H1 (cell line): Measurements from ENCODE around the gene TTC21A. TPM values are rescaled to one million over a fixed set of nuclear protein-coding genes. Genes with fewer than 3 reads are reported as not detected.

ENCODE experiments used
- CTCF ChIA-PET: fragments of 300-600 bp; sonication (Branson Sonifier 250); formaldehyde crosslinking; loops from one replicate; lab custom pipeline; 2021; ENCODE audit not compliant: partially characterized antibody; lab: Charles Lee
- POLR2A ChIA-PET: fragments of 300-600 bp; sonication (Branson Sonifier 250); formaldehyde crosslinking; loops from one replicate; lab custom pipeline; 2021; ENCODE audit warnings: inconsistent platforms; ENCODE audit not compliant: partially characterized antibody; lab: Charles Lee
- DNase-seq, 2 experiments: peaks; one replicate each; pipeline versions ENCODE4 v3.0.0 to v3.0.0-alpha.2; 2010 to 2022; ENCODE audit warnings: low spot score in 2 of 2, low read depth in 1 of 2, mixed read lengths in 1 of 2
- FAIRE-seq: peaks from 2 replicates; lab custom pipeline; 2011; peaks lifted over from hg19 to GRCh38; lab: Jason Lieb, UNC
- H2AFZ ChIP-seq: 2 replicates; pipeline ENCODE4 v1.8.1; 2012; ENCODE audit warnings: low read length, inconsistent platforms
- H2AK5ac ChIP-seq: 2 replicates; pipeline ENCODE4 v1.6.1; 2013; ENCODE audit warnings: low read depth, low read length
- H2BK120ac ChIP-seq: replicated peaks from 2 replicates; pipeline ENCODE3; 2013; ENCODE audit warnings: low read depth, low read length, inconsistent platforms
- H2BK12ac ChIP-seq: 2 replicates; pipeline ENCODE4 v1.6.1; 2013; ENCODE audit warnings: low read depth, low read length
- H2BK15ac ChIP-seq: 2 replicates; pipeline ENCODE4 v1.6.1; 2013; ENCODE audit warnings: low read length
- H2BK20ac ChIP-seq: 2 replicates; pipeline ENCODE4 v1.6.1; 2013; ENCODE audit warnings: low read length
- H2BK5ac ChIP-seq: 2 replicates; pipeline ENCODE4 v1.6.1; 2013; ENCODE audit warnings: low read depth, low read length
- H3K14ac ChIP-seq: 2 replicates; pipeline ENCODE4 v1.6.1; 2013; ENCODE audit warnings: inconsistent platforms; ENCODE audit not compliant: insufficient read length
- H3K18ac ChIP-seq: 2 replicates; pipeline ENCODE4 v1.6.1; 2013; ENCODE audit warnings: low read length; ENCODE audit errors: extremely low read depth
- H3K23ac ChIP-seq: 2 replicates; pipeline ENCODE4 v1.6.1; 2013; ENCODE audit warnings: inconsistent platforms; ENCODE audit not compliant: insufficient read length
- H3K23me2 ChIP-seq: 2 replicates; pipeline ENCODE4 v1.6.1; 2013; ENCODE audit warnings: low read depth, low read length
- H3K27ac ChIP-seq: 2 replicates; pipeline ENCODE4 v1.6.1; 2011; ENCODE audit warnings: low read depth, low read length, inconsistent platforms
- H3K27me3 ChIP-seq, 4 experiments: replicated peaks in 1 of 4; 1 replicate in 1 of 4; 2 replicates in 3 of 4; pipeline versions ENCODE4 v1.6.1 to v1.8.1; 2011 to 2013; ENCODE audit warnings: low read length in 3 of 4, mild to moderate bottlenecking in 3 of 4, inconsistent platforms in 2 of 4, mixed read lengths in 2 of 4, moderate library complexity in 1 of 4; ENCODE audit not compliant: control insufficient read depth in 3 of 4, insufficient read depth in 3 of 4; ENCODE audit errors: extremely low read depth in 1 of 4
- H3K36me3 ChIP-seq, 4 experiments: 2 replicates each; pipeline versions ENCODE4 v1.6.1 to v1.8.1; 2011 to 2013; ENCODE audit warnings: mild to moderate bottlenecking in 4 of 4, low read length in 3 of 4, moderate library complexity in 2 of 4, control low read depth in 1 of 4, inconsistent platforms in 1 of 4; ENCODE audit not compliant: insufficient read depth in 4 of 4, control insufficient read depth in 2 of 4
- H3K4ac ChIP-seq: replicated peaks from 2 replicates; pipeline ENCODE3; 2013; ENCODE audit warnings: low read length, low read depth, mixed read lengths, inconsistent platforms; ENCODE audit not compliant: insufficient read length
- H3K4me1 ChIP-seq, 4 experiments: replicated peaks in 1 of 4; 1 replicate in 1 of 4; 2 replicates in 3 of 4; pipeline versions ENCODE4 v1.6.1 to v1.8.1; 2011 to 2013; ENCODE audit warnings: low read length in 3 of 4, inconsistent platforms in 2 of 4, mixed read lengths in 1 of 4; ENCODE audit not compliant: insufficient read depth in 4 of 4, control insufficient read depth in 3 of 4
- H3K4me2 ChIP-seq, 2 experiments: 2 replicates each; pipeline versions ENCODE4 v1.6.1 to v1.8.1; 2011 to 2013; ENCODE audit warnings: low read depth in 2 of 2, low read length in 2 of 2, control low read depth in 1 of 2, inconsistent platforms in 1 of 2, mild to moderate bottlenecking in 1 of 2; ENCODE audit not compliant: insufficient read depth in 1 of 2
- H3K4me3 ChIP-seq, 4 experiments: fragments of 200-600, 300-600 bp in 1 of 4; sonication (generic), shearing (Covaris generic), sonication (Bioruptor Twin) in 1 of 4; 2 replicates each; pipeline versions ENCODE4 v1.5.1 to v1.8.1; 2011 to 2016; ENCODE audit warnings: low read length in 4 of 4, low read depth in 3 of 4, control low read depth in 2 of 4, inconsistent platforms in 2 of 4, mild to moderate bottlenecking in 2 of 4, mixed read lengths in 1 of 4, moderate library complexity in 1 of 4; ENCODE audit not compliant: insufficient read depth in 2 of 4; ENCODE audit errors: extremely low read depth in 1 of 4
- H3K56ac ChIP-seq: replicated peaks from 2 replicates; pipeline ENCODE3; 2013; ENCODE audit warnings: low read depth, mild to moderate bottlenecking, mixed read lengths, low read length, inconsistent platforms; ENCODE audit not compliant: insufficient read length
- H3K79me1 ChIP-seq: 2 replicates; pipeline ENCODE4 v1.6.1; 2013; ENCODE audit warnings: low read depth, low read length, control low read depth
- H3K79me2 ChIP-seq, 2 experiments: 2 replicates each; pipeline versions ENCODE4 v1.6.1 to v1.8.1; 2012 to 2013; ENCODE audit warnings: low read length in 2 of 2, mild to moderate bottlenecking in 2 of 2, inconsistent platforms in 1 of 2; ENCODE audit not compliant: insufficient read depth in 2 of 2, control insufficient read depth in 1 of 2
- H3K9ac ChIP-seq, 4 experiments: replicated peaks in 1 of 4; 1 replicate in 1 of 4; 2 replicates in 3 of 4; pipeline versions ENCODE4 v1.6.1 to v1.8.1; 2011 to 2013; ENCODE audit warnings: low read depth in 3 of 4, low read length in 3 of 4, control low read depth in 2 of 4, mild to moderate bottlenecking in 2 of 4, moderate library complexity in 2 of 4, inconsistent platforms in 1 of 4; ENCODE audit errors: extremely low read depth in 1 of 4
- H3K9me3 ChIP-seq, 2 experiments: 2 replicates each; pipeline versions ENCODE4 v1.6.1 to v1.8.1; 2012 to 2013; ENCODE audit warnings: mild to moderate bottlenecking in 2 of 2, moderate library complexity in 2 of 2, control low read depth in 1 of 2, inconsistent platforms in 1 of 2, low read depth in 1 of 2, low read length in 1 of 2, mixed read lengths in 1 of 2; ENCODE audit not compliant: insufficient read depth in 2 of 2
- H4K20me1 ChIP-seq, 2 experiments: replicated peaks in 1 of 2; 2 replicates each; pipeline versions ENCODE3 to v1.8.1; 2011 to 2013; ENCODE audit warnings: inconsistent platforms in 2 of 2, low read length in 2 of 2, mild to moderate bottlenecking in 1 of 2; ENCODE audit not compliant: insufficient read depth in 2 of 2, control insufficient read depth in 1 of 2
- H4K5ac ChIP-seq: 2 replicates; pipeline ENCODE4 v1.6.1; 2013; ENCODE audit warnings: low read length, low read depth, mixed read lengths, inconsistent platforms; ENCODE audit not compliant: insufficient read length
- H4K8ac ChIP-seq: 2 replicates; pipeline ENCODE4 v1.8.0; 2013; ENCODE audit warnings: mild to moderate bottlenecking, moderate library complexity, low read length, inconsistent platforms; ENCODE audit not compliant: insufficient read depth; ENCODE audit errors: extremely low read depth
- H4K91ac ChIP-seq: replicated peaks from 2 replicates; pipeline ENCODE3; 2013; ENCODE audit warnings: low read length, mixed read lengths, inconsistent platforms; ENCODE audit not compliant: insufficient read length
- BACH1 ChIP-seq: IDR thresholded peaks from 2 replicates; pipeline ENCODE4 v1.6.1; 2012; ENCODE audit warnings: low read length, improper control_type of control experiment
- BRCA1 ChIP-seq: IDR thresholded peaks from 2 replicates; pipeline ENCODE4 v1.6.1; 2012; ENCODE audit warnings: low read depth, low read length, improper control_type of control experiment
- GTF2F1 ChIP-seq: IDR thresholded peaks from 2 replicates; pipeline ENCODE4 v1.6.1; 2012; ENCODE audit warnings: low read depth, low read length, improper control_type of control experiment, borderline replicate concordance
- NRF1 ChIP-seq: IDR thresholded peaks from 2 replicates; pipeline ENCODE4 v1.6.1; 2011; ENCODE audit warnings: mild to moderate bottlenecking, low read depth, low read length, improper control_type of control experiment
- RNF2 ChIP-seq: fragments of 200-900, 300-1000 bp; sonication (generic); IDR thresholded peaks from 2 replicates; pipeline ENCODE4 v1.7.1; 2016; ENCODE audit warnings: borderline replicate concordance, low read depth, mild to moderate bottlenecking, antibody characterized with exemption, low read length; ENCODE audit not compliant: poor library complexity, severe bottlenecking; ENCODE audit errors: missing control alignments
- RXRA ChIP-seq: IDR thresholded peaks from 2 replicates; pipeline ENCODE4 v1.6.1; 2011; ENCODE audit warnings: low read depth, mild to moderate bottlenecking, low read length, moderate library complexity; ENCODE audit not compliant: insufficient read depth
- SIRT6 ChIP-seq: IDR thresholded peaks from one replicate; pipeline ENCODE4 v1.7.1; 2012; ENCODE audit warnings: low read length, inconsistent platforms
- SP1 ChIP-seq: IDR thresholded peaks from 2 replicates; pipeline ENCODE4 v1.6.1; 2011; ENCODE audit warnings: low read depth, low read length
- TAF7 ChIP-seq: optimal IDR thresholded peaks from 2 replicates; pipeline ENCODE3; 2011; ENCODE audit warnings: low read depth, mild to moderate bottlenecking, inconsistent platforms, low read length, moderate library complexity, borderline replicate concordance
- TBP ChIP-seq: IDR thresholded peaks from 2 replicates; pipeline ENCODE4 v1.6.1; 2011; ENCODE audit warnings: low read depth, low read length, improper control_type of control experiment
- WGBS, 2 experiments: shearing (Covaris generic) in 1 of 2; methylation state at CpG; one replicate each; pipeline versions ENCODE4 v1.1.6 to v1.1.7; 2013 to 2015; ENCODE audit warnings: low lambda C conversion rate in 2 of 2, mixed read lengths in 2 of 2, inconsistent platforms in 1 of 2, low coverage in 1 of 2, missing lambda C conversion rate in 1 of 2; ENCODE audit not compliant: insufficient replicate concordance in 2 of 2, insufficient coverage in 1 of 2, insufficient read length in 1 of 2; ENCODE audit errors: extremely low coverage in 1 of 2, missing lambda C conversion rate in 1 of 2; 5-methylcytosine and 5-hydroxymethylcytosine counted together
- polyA plus RNA-seq, 7 experiments: library from polyadenylated mRNA; depleted of rRNA in 3 of 7; stranded (reverse) in 5 of 7; unstranded in 2 of 7; fragments of >200 nt in 5 of 7; fragments of 200-250 nt in 2 of 7; gene quantifications; 1 replicate in 5 of 7; 2 replicates in 1 of 7; 4 replicates in 1 of 7; pipeline versions ENCODE4 v1.2.1 to v1.2.3, GENCODE V29; 2011 to 2013; ENCODE audit warnings: missing spikeins in 2 of 7, mixed read lengths in 2 of 7
- total RNA-seq: library from RNA; stranded (reverse); fragmentation: NEBNext Ultra II Directional; extraction: Animal tissue kit (Norgen Biotek cat#: 25700); gene quantifications from 2 replicates; pipeline ENCODE4 v1.2.1, GENCODE V29; 2021

TTC21A gene
- total and polyA plus RNA-seq, 2 of the 8 experiments (the other 6 are each of a cell fraction or from before 2014, with no cell fraction given), result 2.3 to 2.8 TPM

- no peak overlapping the region for H3K4ac ChIP-seq
- H2AK5ac ChIP-seq, result no peak overlapping the region
- POLR2A ChIA-PET, result interaction anchor here (0.7 to 1.2 kb wide), 3 partner anchors 10 to 53 kb away, joined by 3 read pairs; no protein-coding TSS in a partner anchor
- no peak overlapping the region for H4K91ac ChIP-seq
- no peak overlapping the region for H2BK120ac ChIP-seq
- peak overlapping the region in 1 of 4 experiments; percentile 21; a peak in 1 of 7 replicates for H3K9ac ChIP-seq
- peaks cover 0 to 12% (median 10%) of the 10 kb centered on the region in 4 experiments; a peak in 6 of 7 replicates for H3K27me3 ChIP-seq
- peak overlapping the region; percentile 63 to 86; a peak in 3 of 4 replicates for H3K4me2 ChIP-seq
- no peak for TF ChIP-seq RNF2
- no peak for TF ChIP-seq TBP
- TF ChIP-seq TAF7, result no peak
- no peak for TF ChIP-seq GTF2F1
- TF ChIP-seq BACH1, result no peak
- no peak for TF ChIP-seq BRCA1
- no peak for TF ChIP-seq RXRA
- TF ChIP-seq SIRT6, result no peak
- TF ChIP-seq SP1, result no peak
- no peak for TF ChIP-seq NRF1
- no peak overlapping the region for H3K27ac ChIP-seq
- H2BK5ac ChIP-seq, result no peak overlapping the region
- 82% methylated on average over 4 of the region's 4 CpGs; no CpG with 5 or more reads in 1 of the 2 experiments for WGBS, 2 experiments
- peaks cover 2% of the 10 kb centered on the region; the same call in 1 of the 2 replicates for H3K23me2 ChIP-seq
- no peak overlapping the region for H3K14ac ChIP-seq
- FAIRE-seq, result no peak
- H3K4me1 ChIP-seq, result peaks cover 4 to 20% (median 13%) of the 10 kb centered on the region in 4 experiments
- H3K18ac ChIP-seq, result no peak overlapping the region; the same call in 1 of the 2 replicates
- H4K5ac ChIP-seq, result no peak overlapping the region
- 0 out of 2 replicates have a peak overlapping the region, but pooled peaks have one; percentile 62 for H2BK20ac ChIP-seq
- H2BK12ac ChIP-seq, result peak overlapping the region; percentile 13; the same call in 1 of the 2 replicates
- no peaks in the 10 kb centered on the region for H3K79me2 ChIP-seq
- H3K9me3 ChIP-seq, result no peaks in the 10 kb centered on the region; a peak in 1 of 4 replicates
- H3K56ac ChIP-seq, result no peak overlapping the region
- H4K20me1 ChIP-seq, result peaks cover 0 to 1% of the 10 kb centered on the region in 2 experiments
- H3K79me1 ChIP-seq, result no peaks in the 10 kb centered on the region
- no peak overlapping the region for H2BK15ac ChIP-seq
- H3K4me3 ChIP-seq, result peak overlapping the region in 3 of 4 experiments; percentile 52 to 67 (median 54); a peak in 4 of 8 replicates
- no peaks in the 10 kb centered on the region for H3K36me3 ChIP-seq
- H2AFZ ChIP-seq, result no peak overlapping the region
- no peak overlapping the region for H3K23ac ChIP-seq
- CTCF ChIA-PET, result interaction anchor here (0.8 to 3.4 kb wide), 14 partner anchors 10 to 226 kb away, joined by 3 to 23 read pairs (median 4); partner anchors contain the start of gene XIRP1
- no peak for DNase-seq
- H4K8ac ChIP-seq, result no peak overlapping the region
Measured at GRCh38 chr3:39178553-39178952, 71.1 kb downstream of the TTC21A start.
